Prostate gland (tissue), 2 donors: ENCODE results near the gene NFIX.

Experiments used
- CTCF ChIP-seq, 4 experiments: fragments of 200-600 bp in 2 of 4; fragments of 450-650 bp in 2 of 4; sonication (generic) in 2 of 4; IDR thresholded peaks; 1 replicate in 3 of 4; 2 replicates in 1 of 4; pipeline ENCODE4 v1.5.1; 2016 to 2019; ENCODE audit warnings: antibody characterized with exemption in 4 of 4, mild to moderate bottlenecking in 2 of 4, moderate library complexity in 2 of 4
- POLR2A ChIP-seq: fragments of 450-650 bp; IDR thresholded peaks from one replicate; pipeline ENCODE4 v1.6.1; 2016; ENCODE audit warnings: antibody characterized with exemption, mild to moderate bottlenecking

- TF ChIP-seq CTCF (IDR thresholded peaks at IDR 0.05) (no peak), POLR2A (no peak)
Observed at GRCh38 chr19:13102666-13103580, 107.6 kb downstream of the NFIX start, which contains the start of gene LYL1.
